Inferior parietal cortex (tissue), 1 donor: ENCODE results near the gene TSTD2.
"Not testable (repeated sequence)": the region's sequence is repeated elsewhere in the genome, so short reads cannot be mapped to it uniquely, and the experiment has no call there.

Source experiments
- DNase-seq: peaks from one replicate; pipeline ENCODE4 v3.0.0-alpha.2; 2016; ENCODE audit errors: extremely low spot score

The TSTD2 gene

GRCh38 chr9:97586909-97587308 lies 46.3 kb downstream of the TSTD2 start:
- not testable (repeated sequence) for DNase-seq

- not testable (repeated sequence) for DNase-seq
Measured at GRCh38 chr9:97584778-97585177, 48.4 kb downstream of the TSTD2 start.

- not testable (repeated sequence) for DNase-seq
Measured at GRCh38 chr9:97581590-97581989, 51.6 kb downstream of the TSTD2 start.

GRCh38 chr9:97579914-97580313 lies 53.3 kb downstream of the TSTD2 start:
- DNase-seq = no peak

- no peak for DNase-seq
Measured at GRCh38 chr9:97578846-97579245, 54.3 kb downstream of the TSTD2 start.

GRCh38 chr9:97577051-97577450 lies 56.1 kb downstream of the TSTD2 start:
- DNase-seq = no peak

- DNase-seq = no peak
Measured at GRCh38 chr9:97575673-97576200, 57.4 kb downstream of the TSTD2 start.

- not testable (repeated sequence) for DNase-seq
Measured at GRCh38 chr9:97574921-97575672, 58.1 kb downstream of the TSTD2 start.

- DNase-seq = not testable (repeated sequence)
Measured at GRCh38 chr9:97574101-97574571, 59.0 kb downstream of the TSTD2 start.

GRCh38 chr9:97573482-97574073 lies 59.6 kb downstream of the TSTD2 start:
- no peak for DNase-seq

GRCh38 chr9:97572892-97573365 lies 60.2 kb downstream of the TSTD2 start:
- DNase-seq = no peak

GRCh38 chr9:97572196-97572891 lies 60.8 kb downstream of the TSTD2 start:
- no peak for DNase-seq

- no peak for DNase-seq
Measured at GRCh38 chr9:97571664-97572063, 61.5 kb downstream of the TSTD2 start.

- peak; percentile 29 for DNase-seq
Measured at GRCh38 chr9:97570899-97571298, 62.3 kb downstream of the TSTD2 start.

- no peak for DNase-seq
Measured at GRCh38 chr9:97568461-97569275, 64.5 kb downstream of the TSTD2 start.

- no peak for DNase-seq
Measured at GRCh38 chr9:97567894-97568202, 65.3 kb downstream of the TSTD2 start.

GRCh38 chr9:97567182-97567893 lies 65.8 kb downstream of the TSTD2 start:
- DNase-seq = no peak

GRCh38 chr9:97565262-97565661 lies 67.9 kb downstream of the TSTD2 start:
- no peak for DNase-seq

- DNase-seq = peak; percentile 61
Measured at GRCh38 chr9:97564291-97565175, 68.6 kb downstream of the TSTD2 start.
